Measurements from ENCODE around the gene CLEC4F.

CLEC4F gene

DNA sequence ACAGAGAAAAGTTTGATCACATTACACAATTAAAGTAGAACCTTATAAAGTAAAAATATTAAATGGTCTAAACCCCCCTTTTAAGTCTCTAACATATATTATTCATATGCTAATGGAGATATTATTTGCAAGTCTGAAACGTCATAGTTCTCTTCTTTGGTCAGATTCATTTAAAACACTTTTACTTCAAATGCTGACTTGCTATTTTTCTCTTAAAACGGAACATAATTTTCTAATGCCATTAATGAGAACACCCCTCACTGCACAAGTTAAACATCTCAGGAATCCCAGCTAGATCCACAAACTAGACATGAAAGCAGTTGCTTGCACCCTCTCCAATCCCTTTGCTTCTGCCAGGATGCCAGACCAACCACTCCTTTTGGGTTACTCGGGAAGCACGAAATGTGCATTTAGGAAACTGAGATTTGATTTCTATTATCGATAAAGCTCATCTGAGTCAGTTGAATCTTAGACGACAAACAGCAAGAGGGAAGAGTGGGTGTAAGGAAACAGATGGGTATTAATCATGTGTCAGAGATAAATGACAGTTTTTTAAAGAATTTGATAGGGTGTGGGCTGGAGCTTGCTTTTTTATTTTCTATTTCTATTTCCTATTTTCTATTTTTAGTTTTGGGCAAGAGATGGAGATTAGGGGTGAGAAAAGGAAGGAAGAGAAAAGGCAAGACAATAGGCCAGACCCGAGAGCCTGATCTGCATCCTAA is 53.9 kb downstream of the CLEC4F start:
- Mint-ChIP-seq H3K27ac (peak overlapping the region; percentile 26), H3K4me3 (peak overlapping the region; percentile 84), H3K9me3 (no peaks in the 10 kb centered on the region), H3K4me1 (ENCODE audit: low read depth) (peaks cover 21% of the 10 kb centered on the region), H3K36me3 (ENCODE audit: low read depth) (peaks cover 3% of the 10 kb centered on the region), H3K27me3 (ENCODE audit: low read depth) (peaks cover 46% of the 10 kb centered on the region)

- Mint-ChIP-seq H3K4me3 (no peak overlapping the region), H3K27ac (no peak overlapping the region), H3K27me3 (ENCODE audit: low read depth) (peaks cover 46% of the 10 kb centered on the region), H3K36me3 (ENCODE audit: low read depth) (peaks cover 3% of the 10 kb centered on the region), H3K4me1 (ENCODE audit: low read depth) (peaks cover 16% of the 10 kb centered on the region), H3K9me3 (no peaks in the 10 kb centered on the region)
Measured at GRCh38 chr2:70765507-70765906, 54.9 kb downstream of the CLEC4F start.

GRCh38 chr2:70759446-70759845 is 61.0 kb downstream of the CLEC4F start:
- Mint-ChIP-seq H3K4me1 (ENCODE audit: low read depth) (no peaks in the 10 kb centered on the region), H3K27ac (no peak overlapping the region), H3K4me3 (no peak overlapping the region), H3K27me3 (ENCODE audit: low read depth) (peaks cover 11% of the 10 kb centered on the region), H3K36me3 (ENCODE audit: low read depth) (no peaks in the 10 kb centered on the region), H3K9me3 (no peaks in the 10 kb centered on the region)

All from T-helper 1 cell treated with Interleukin-12 subunit alpha and Interleukin-12 subunit beta and Interleukin-4 antibody, amounts not matched to agents 30 μg/mL and 1 μg/mL, for 36 hours (primary cell).